Gastroesophageal sphincter (tissue), 4 donors: ENCODE measurements around the gene PLXNA2. TPM values are rescaled to one million over a fixed set of nuclear protein-coding genes. Genes with fewer than 3 reads are reported as not detected.

Source experiments
- ATAC-seq: fragments of 150-250 bp; one replicate; pipeline ENCODE4 v1.9.1; 2016; ENCODE audit warnings: mild to moderate bottlenecking, moderate library complexity
- H3K27ac ChIP-seq, 4 donors: fragments of 200-600 bp; sonication (generic) in 3 of 4; 1 replicate in 3 of 4; 2 replicates in 1 of 4; pipeline ENCODE4 v1.5.1; 2016 to 2019
- H3K27me3 ChIP-seq: fragments of 200-600 bp; sonication (generic); one replicate; pipeline ENCODE4 v1.5.1; 2019
- H3K36me3 ChIP-seq, 2 donors: fragments of 200-600 bp; sonication (generic); one replicate each; pipeline ENCODE4 v1.5.1; 2019; ENCODE audit warnings: control low read depth in 1 of 2
- H3K4me1 ChIP-seq, 3 donors: fragments of 200-600 bp; sonication (generic); 1 replicate in 2 of 3; 2 replicates in 1 of 3; pipeline ENCODE4 v1.5.1; 2016 to 2019; ENCODE audit warnings: control low read depth in 2 of 3
- H3K4me3 ChIP-seq, 2 donors: fragments of 200-600 bp; sonication (generic); one replicate each; pipeline ENCODE4 v1.5.1; 2019; ENCODE audit warnings: mild to moderate bottlenecking in 1 of 2, moderate library complexity in 1 of 2
- H3K9me3 ChIP-seq, 3 donors: fragments of 200-600 bp; sonication (generic); one replicate each; pipeline ENCODE4 v1.5.1; 2017 to 2019; ENCODE audit warnings: control low read depth in 2 of 3
- CTCF ChIP-seq, 4 experiments: fragments of 200-600 bp in 2 of 4; fragments of 450-650 bp in 2 of 4; sonication (generic) in 1 of 4; IDR thresholded peaks; one replicate each; pipeline ENCODE4 v1.5.1; 2017 to 2019; ENCODE audit warnings: antibody characterized with exemption in 4 of 4, mild to moderate bottlenecking in 2 of 4, moderate library complexity in 2 of 4
- EP300 ChIP-seq: sonication (generic); formaldehyde crosslinking; IDR thresholded peaks from one replicate; pipeline ENCODE4 v1.6.1; 2017; ENCODE audit warnings: antibody characterized with exemption, mild to moderate bottlenecking
- POLR2A ChIP-seq, 2 donors: fragments of 450-650 bp; IDR thresholded peaks; one replicate each; pipeline ENCODE4 v1.6.1; 2017; ENCODE audit warnings: antibody characterized with exemption in 2 of 2, mild to moderate bottlenecking in 2 of 2, moderate library complexity in 1 of 2
- POLR2AphosphoS5 ChIP-seq: sonication (generic); formaldehyde crosslinking; IDR thresholded peaks from one replicate; pipeline ENCODE4 v1.6.1; 2017; ENCODE audit warnings: antibody characterized with exemption
- WGBS, 2 donors: methylation state at CpG; one replicate each; pipeline ENCODE4 v1.1.5; 2018; ENCODE audit warnings: low coverage in 1 of 2; 5-methylcytosine and 5-hydroxymethylcytosine counted together
- total RNA-seq, 4 donors: library from RNA; depleted of rRNA; stranded (reverse); fragments of >200 nt; gene quantifications; one replicate each; pipeline ENCODE4 v1.1.0, GENCODE V29; 2016

Gene PLXNA2
- total RNA-seq, 4 donors from 2014 or later, result 12.5 to 38.3 (median 32.0) TPM

- H3K27ac ChIP-seq, result no peak overlapping the region
- H3K4me1 ChIP-seq, result peaks cover 0 to 25% (median 0%) of the 10 kb centered on the region in 3 donors
- 38 to 67% methylated on average over 1 to 18 of the region's 22 CpGs for WGBS, 2 donors
- H3K36me3 ChIP-seq, result no peaks in the 10 kb centered on the region
- no peaks in the 10 kb centered on the region for H3K27me3 ChIP-seq
- no peak overlapping the region for H3K4me3 ChIP-seq
- TF ChIP-seq EP300 (no peak), CTCF (IDR thresholded peaks at IDR 0.05) (peak in 3 of 4 experiments; percentile 21 to 53 (median 30))
- H3K9me3 ChIP-seq, result no peaks in the 10 kb centered on the region
- ATAC-seq, result no peak
Observed at GRCh38 chr1:208251911-208252835, 8.0 kb upstream of the PLXNA2 start.

GRCh38 chr1:208251015-208251414 lies 6.8 kb upstream of the PLXNA2 start:
- Histone ChIP-seq H3K4me3 (no peak overlapping the region), H3K36me3 (no peaks in the 10 kb centered on the region), H3K27ac (no peak overlapping the region), H3K27me3 (no peaks in the 10 kb centered on the region), H3K9me3 (no peaks in the 10 kb centered on the region), H3K4me1 (peaks cover 0 to 25% (median 0%) of the 10 kb centered on the region in 3 donors)
- 80% methylated on average over 1 of the region's 5 CpGs; no CpG with 5 or more reads in 1 of the 2 donors for WGBS, 2 donors
- TF ChIP-seq POLR2A (IDR thresholded peaks at IDR 0.05), result no peak
- TF ChIP-seq CTCF (IDR thresholded peaks at IDR 0.05), result no peak
- no peak for ATAC-seq

GRCh38 chr1:208250613-208251012 lies 6.4 kb upstream of the PLXNA2 start:
- no peak overlapping the region for H3K4me3 ChIP-seq
- H3K27ac ChIP-seq, result no peak overlapping the region
- H3K4me1 ChIP-seq, result peaks cover 0 to 28% (median 0%) of the 10 kb centered on the region in 3 donors
- H3K27me3 ChIP-seq, result no peaks in the 10 kb centered on the region
- whole genome bisulfite sequencing, 2 donors, result 74 to 82% methylated on average over 2 to 6 of the region's 6 CpGs
- ATAC-seq, result no peak
- TF ChIP-seq EP300, result no peak
- TF ChIP-seq CTCF (IDR thresholded peaks at IDR 0.05), result no peak
- no peak for TF ChIP-seq POLR2A (IDR thresholded peaks at IDR 0.05)
- TF ChIP-seq POLR2AphosphoS5, result no peak
- H3K9me3 ChIP-seq, result no peaks in the 10 kb centered on the region
- no peaks in the 10 kb centered on the region for H3K36me3 ChIP-seq

DNA sequence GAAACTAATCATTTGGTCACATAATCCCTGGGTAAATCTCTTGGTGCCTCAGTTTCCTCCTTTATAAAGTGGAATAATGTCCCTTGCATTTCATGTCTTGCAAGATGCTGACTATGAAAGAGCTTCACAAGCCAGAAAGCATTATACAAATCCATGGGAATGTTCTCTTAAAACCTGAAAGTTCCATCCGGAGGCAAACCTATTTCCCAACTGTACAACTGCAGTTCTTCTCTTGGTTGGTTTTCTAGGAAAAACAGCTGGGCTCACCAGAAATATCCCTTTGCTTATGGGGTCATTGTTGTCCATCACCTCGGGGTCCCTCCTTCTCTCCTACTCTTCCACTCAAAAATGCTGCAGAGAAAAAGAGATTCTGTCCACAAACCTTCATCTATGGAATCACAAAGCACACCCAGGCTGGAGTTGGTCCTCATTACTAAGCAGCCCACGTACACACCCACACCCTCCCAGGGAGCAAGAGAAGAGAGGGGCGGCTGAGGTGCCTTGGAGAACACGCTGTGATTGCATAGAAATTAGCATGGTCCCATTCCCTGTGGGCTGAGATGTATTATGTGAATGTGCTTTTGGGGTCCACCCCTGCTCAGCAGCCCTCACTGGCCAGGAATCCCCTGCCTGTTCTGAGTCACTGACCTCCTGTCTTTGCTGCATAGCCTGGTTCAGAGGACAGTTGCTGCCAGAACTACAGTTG lies 5.0 kb upstream of the PLXNA2 start:
- WGBS, 2 donors, result 83 to 94% methylated on average over 2 to 4 of the region's 5 CpGs
- H3K4me1 ChIP-seq, result peaks cover 0 to 41% (median 5%) of the 10 kb centered on the region in 3 donors
- no peaks in the 10 kb centered on the region for H3K27me3 ChIP-seq
- no peaks in the 10 kb centered on the region for H3K36me3 ChIP-seq
- no peak overlapping the region for H3K27ac ChIP-seq
- H3K9me3 ChIP-seq, result no peaks in the 10 kb centered on the region
- no peak for TF ChIP-seq POLR2A (IDR thresholded peaks at IDR 0.05)
- no peak for TF ChIP-seq EP300
- TF ChIP-seq CTCF (IDR thresholded peaks at IDR 0.05), result no peak
- no peak for TF ChIP-seq POLR2AphosphoS5
- H3K4me3 ChIP-seq, result no peak overlapping the region
- no peak for ATAC-seq
